HG03139 (cell line): Measurements from ENCODE around the gene CCDC86.

Source experiments
- ATAC-seq: cut with Tn5 transposase; IDR thresholded peaks from one replicate; pipeline ENCODE4 v1.9.1; 2021; ENCODE audit not compliant: unreplicated experiment

The CCDC86 gene

DNA sequence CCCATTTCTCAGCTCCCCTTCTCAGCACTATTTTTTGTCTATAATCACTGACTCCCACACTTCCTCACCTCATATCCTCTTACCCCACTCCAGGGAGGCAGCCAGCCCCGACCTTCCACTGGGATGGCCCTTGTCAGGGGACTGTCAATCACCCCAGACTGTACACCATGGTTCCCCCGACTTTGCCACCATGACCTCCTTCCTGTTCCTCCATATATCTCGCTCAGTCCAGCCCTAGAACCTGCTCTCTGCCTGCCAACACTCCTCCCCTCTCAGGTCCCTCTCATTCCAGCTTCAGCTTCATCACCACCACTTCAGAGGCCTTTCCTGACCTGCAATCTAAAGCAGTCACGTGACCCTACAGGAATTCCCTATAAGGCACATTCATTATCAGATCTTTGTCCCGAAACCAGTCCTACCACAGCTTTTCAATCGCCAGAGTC is 48.0 kb downstream of the CCDC86 start:
- no peak for ATAC-seq

DNA sequence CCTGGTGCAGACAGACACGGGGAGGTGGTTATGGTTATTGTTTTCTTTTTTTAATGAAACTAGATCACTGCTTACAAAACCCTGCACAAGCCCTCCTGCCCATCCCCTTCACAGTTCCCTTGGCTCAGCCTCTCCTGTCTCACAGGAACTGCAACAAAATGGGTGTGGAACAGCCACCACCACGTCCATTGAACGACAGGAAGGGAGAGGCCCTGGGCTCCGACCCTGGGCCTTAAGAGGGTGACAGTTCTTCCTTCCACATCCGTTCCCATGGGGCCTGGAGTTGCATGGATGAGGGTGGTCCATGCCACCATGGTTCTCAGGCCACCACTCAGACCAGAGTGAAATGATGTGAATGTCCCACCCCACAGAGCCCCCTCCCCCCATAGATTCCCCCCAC is 48.8 kb downstream of the CCDC86 start:
- no peak for ATAC-seq

GRCh38 chr11:60891103-60891741 is 49.3 kb downstream of the CCDC86 start:
- ATAC-seq, result no peak

- no peak for ATAC-seq
Observed at GRCh38 chr11:60895687-60896086, 53.8 kb downstream of the CCDC86 start.

GRCh38 chr11:60897496-60897895 is 55.6 kb downstream of the CCDC86 start:
- ATAC-seq, result no peak

GRCh38 chr11:60899046-60899936 is 57.4 kb downstream of the CCDC86 start:
- no peak for ATAC-seq

GRCh38 chr11:60899977-60900376 is 58.1 kb downstream of the CCDC86 start:
- no peak for ATAC-seq
